Spinal cord (tissue), 10 donors: ENCODE results near the gene MTERF4. TPM values are rescaled to one million over a fixed set of nuclear protein-coding genes. Genes with fewer than 3 reads are reported as not detected.

Experiments
- DNase-seq, 6 donors: peaks; one replicate each; pipeline versions ENCODE4 v3.0.0 to v3.0.0-alpha.2; 2013 to 2015; ENCODE audit warnings: low spot score in 6 of 6, low read depth in 4 of 6
- H3K27ac ChIP-seq: one replicate; pipeline ENCODE4 v1.5.1; 2013; ENCODE audit warnings: low read depth, low read length, control low read depth
- H3K27me3 ChIP-seq: one replicate; pipeline ENCODE4 v1.6.1; 2013; ENCODE audit warnings: low read length; ENCODE audit not compliant: control insufficient read depth, insufficient read depth
- H3K36me3 ChIP-seq: one replicate; pipeline ENCODE4 v1.6.1; 2013; ENCODE audit warnings: low read length; ENCODE audit not compliant: control insufficient read depth, insufficient read depth
- H3K4me1 ChIP-seq: one replicate; pipeline ENCODE4 v1.6.1; 2013; ENCODE audit warnings: low read length; ENCODE audit not compliant: control insufficient read depth, insufficient read depth
- H3K4me3 ChIP-seq: one replicate; pipeline ENCODE4 v1.5.1; 2013; ENCODE audit warnings: low read depth, low read length, control low read depth
- H3K9me3 ChIP-seq: one replicate; pipeline ENCODE4 v1.6.1; 2013; ENCODE audit warnings: low read length; ENCODE audit not compliant: control insufficient read depth, insufficient read depth
- WGBS: methylation state at CpG from one replicate; pipeline ENCODE4 v1.1.5; 2013; ENCODE audit warnings: missing lambda C conversion rate; ENCODE audit not compliant: insufficient coverage; 5-methylcytosine and 5-hydroxymethylcytosine counted together
- polyA plus RNA-seq, 2 donors: library from polyadenylated mRNA; unstranded; fragments of 120-200 nt; gene quantifications; one replicate each; pipeline ENCODE4 v1.2.1, GENCODE V29; 2013; ENCODE audit not compliant: insufficient read length in 2 of 2
- small RNA-seq: library from RNA; depleted of rRNA; stranded (forward); fragments of <200 nt; gene quantifications from one replicate; pipeline ENCODE3, GENCODE V24; 2014; ENCODE audit warnings: low replicate concordance
- total RNA-seq, 2 donors: library from RNA; depleted of rRNA in 1 of 2; stranded (reverse); fragments of 120-200 nt in 1 of 2; fragments of >200 nt in 1 of 2; gene quantifications; one replicate each; pipeline versions ENCODE4 v1.2.3 to v1.2.4, GENCODE V29; 2013 to 2014
- donor health status: healthy.

MTERF4 gene
- total and polyA plus RNA-seq, 4 donors: 41.8 to 68.2 (median 51.5) TPM

DNA sequence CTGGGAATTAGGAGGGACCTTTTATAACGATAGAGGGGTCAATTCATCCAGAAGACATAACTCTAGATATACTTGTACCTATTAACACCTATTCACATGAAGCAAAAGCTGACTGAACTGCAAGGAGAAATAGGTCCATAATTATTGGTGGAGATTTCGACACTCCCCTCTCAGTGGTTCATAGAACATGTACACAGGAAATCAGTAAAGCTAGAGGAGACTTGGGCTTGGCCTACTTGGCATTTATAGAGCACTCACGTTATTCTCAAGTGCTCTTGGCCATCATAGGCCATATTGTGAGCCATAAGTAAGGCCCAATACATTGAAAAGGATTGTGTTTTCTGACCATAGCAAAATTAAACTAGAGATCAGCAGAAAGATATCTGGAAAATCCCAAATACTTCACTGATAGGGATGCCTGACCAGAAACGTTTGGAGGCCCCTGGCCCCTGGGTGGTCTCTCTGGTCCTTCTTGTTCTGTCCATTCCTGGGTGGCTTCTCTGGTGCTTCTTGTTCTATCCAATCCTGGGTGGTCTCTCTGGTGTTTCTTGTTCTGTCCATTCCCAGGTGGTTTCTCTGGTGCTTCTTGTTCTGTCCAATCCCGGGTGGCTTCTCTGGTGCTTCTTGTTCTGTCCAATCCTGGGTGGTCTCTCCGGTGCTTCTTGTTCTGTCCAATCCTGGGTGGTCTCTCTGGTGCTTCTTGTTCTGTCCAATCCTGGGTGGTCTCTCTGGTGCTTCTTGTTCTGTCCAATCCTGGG, 54.7 kb downstream of the MTERF4 start:
- DNase-seq: no peak
- peaks cover 10% of the 10 kb centered on the region for H3K27me3 ChIP-seq
- H3K36me3 ChIP-seq: peaks cover 9% of the 10 kb centered on the region
- H3K4me1 ChIP-seq: no peaks in the 10 kb centered on the region
- H3K4me3 ChIP-seq: no peak overlapping the region
- no peak overlapping the region for H3K27ac ChIP-seq
- peaks cover 4% of the 10 kb centered on the region for H3K9me3 ChIP-seq
- WGBS: 53% methylated on average over 4 of the region's 6 CpGs

Small RNA genes within 50 kb of the gene (small RNA-seq; reads per million reads assigned to genes)
- not detected for gene AC005237.2

Other genes with a start within 250 kb of the MTERF4 start
- under 1 TPM in 1 of 2 donors, not detected in 1; 0.17 TPM for gene AGXT, start 233.5 kb downstream of the MTERF4 start, total RNA-seq
- gene AGXT, start 233.5 kb downstream of the MTERF4 start, polyA plus RNA-seq: not detected
- under 1 TPM in 1 of 2 donors, not detected in 1; 0.22 TPM for gene MAB21L4, start 206.1 kb downstream of the MTERF4 start, total RNA-seq
- under 1 TPM in 1 of 2 donors, not detected in 1; 0.35 TPM for gene MAB21L4, start 206.1 kb downstream of the MTERF4 start, polyA plus RNA-seq
- gene CROCC2, start 196.0 kb downstream of the MTERF4 start, total RNA-seq: 1 to 10 TPM in 1 of 2 donors, under 1 TPM in 1; 0.30 to 4.4 TPM
- gene CROCC2, start 196.0 kb downstream of the MTERF4 start, polyA plus RNA-seq: 1 to 10 TPM; 3.0 to 3.1 TPM
- gene SNED1, start 103.7 kb downstream of the MTERF4 start, total RNA-seq: 10 to 100 TPM; 23.5 to 93.7 TPM
- 10 to 100 TPM in 1 of 2 donors, 1 to 10 TPM in 1; 6.0 to 30.0 TPM for gene SNED1, start 103.7 kb downstream of the MTERF4 start, polyA plus RNA-seq
- 1 to 10 TPM; 8.6 to 9.0 TPM for gene PASK, start 47.2 kb upstream of the MTERF4 start, total RNA-seq
- gene PASK, start 47.2 kb upstream of the MTERF4 start, polyA plus RNA-seq: 10 to 100 TPM; 20.1 to 25.3 TPM
- gene PPP1R7, start 48.2 kb upstream of the MTERF4 start, total RNA-seq: 10 to 100 TPM; 40.6 to 73.8 TPM
- gene PPP1R7, start 48.2 kb upstream of the MTERF4 start, polyA plus RNA-seq: 100 to 1,000 TPM in 1 of 2 donors, 10 to 100 TPM in 1; 93.0 to 101 TPM
- gene ANO7, start 86.4 kb upstream of the MTERF4 start, total RNA-seq: 1 to 10 TPM in 1 of 2 donors, under 1 TPM in 1; 0.89 to 1.5 TPM
- gene ANO7, start 86.4 kb upstream of the MTERF4 start, polyA plus RNA-seq: 1 to 10 TPM; 1.9 to 3.1 TPM
- gene HDLBP, start 213.4 kb upstream of the MTERF4 start, total RNA-seq: 100 to 1,000 TPM; 304 to 355 TPM
- gene HDLBP, start 213.4 kb upstream of the MTERF4 start, polyA plus RNA-seq: 100 to 1,000 TPM; 230 to 270 TPM
- 100 to 1,000 TPM; 461 to 582 TPM for gene SEPTIN2, start 213.6 kb upstream of the MTERF4 start, total RNA-seq
- 100 to 1,000 TPM; 460 to 553 TPM for gene SEPTIN2, start 213.6 kb upstream of the MTERF4 start, polyA plus RNA-seq